ENCODE data around the gene SLC25A18.
"Not testable (repeated sequence)": the region's sequence is repeated elsewhere in the genome, so short reads cannot be mapped to it uniquely, and the experiment has no call there.

The SLC25A18 gene

GRCh38 chr22:17612057-17612456 is 48.8 kb downstream of the SLC25A18 start:
- no peak for DNase-seq

DNA sequence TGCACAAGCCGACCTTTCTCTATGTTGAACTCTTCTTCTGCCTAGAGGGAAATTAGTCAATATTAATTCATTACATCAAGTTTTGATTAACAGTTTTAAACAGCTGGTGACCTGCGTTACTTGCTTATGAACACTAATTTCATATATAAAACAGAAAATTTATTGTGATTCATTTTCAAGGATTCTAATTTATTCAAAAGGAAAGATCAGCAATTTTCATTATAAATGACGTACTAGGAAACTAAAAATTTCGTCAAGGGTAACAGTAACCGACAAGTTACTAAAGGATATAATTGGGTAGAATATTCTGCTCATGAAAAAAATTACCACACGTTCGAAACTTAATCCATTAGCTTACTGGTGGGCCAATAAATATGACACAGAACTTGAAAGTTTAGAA is 50.0 kb downstream of the SLC25A18 start:
- DNase-seq, result no peak

- DNase-seq, result no peak
Measured at GRCh38 chr22:17627961-17628405, 64.7 kb downstream of the SLC25A18 start.

GRCh38 chr22:17628406-17629172 is 65.3 kb downstream of the SLC25A18 start, which contains the start of gene ATP6V1E1:
Gene ATP6V1E1, minus strand, starts transcription at chr22:17628749. Its CDS starts 114 bp downstream, at chr22:17628635.
- DNase-seq, result peak; percentile 88 to 94 (median 91)

GRCh38 chr22:17629173-17629489 is 65.8 kb downstream of the SLC25A18 start:
- no peak for DNase-seq

- no peak for DNase-seq
Measured at GRCh38 chr22:17629641-17630040, 66.3 kb downstream of the SLC25A18 start.

GRCh38 chr22:17631076-17631565 is 67.8 kb downstream of the SLC25A18 start:
- no peak for DNase-seq

DNA sequence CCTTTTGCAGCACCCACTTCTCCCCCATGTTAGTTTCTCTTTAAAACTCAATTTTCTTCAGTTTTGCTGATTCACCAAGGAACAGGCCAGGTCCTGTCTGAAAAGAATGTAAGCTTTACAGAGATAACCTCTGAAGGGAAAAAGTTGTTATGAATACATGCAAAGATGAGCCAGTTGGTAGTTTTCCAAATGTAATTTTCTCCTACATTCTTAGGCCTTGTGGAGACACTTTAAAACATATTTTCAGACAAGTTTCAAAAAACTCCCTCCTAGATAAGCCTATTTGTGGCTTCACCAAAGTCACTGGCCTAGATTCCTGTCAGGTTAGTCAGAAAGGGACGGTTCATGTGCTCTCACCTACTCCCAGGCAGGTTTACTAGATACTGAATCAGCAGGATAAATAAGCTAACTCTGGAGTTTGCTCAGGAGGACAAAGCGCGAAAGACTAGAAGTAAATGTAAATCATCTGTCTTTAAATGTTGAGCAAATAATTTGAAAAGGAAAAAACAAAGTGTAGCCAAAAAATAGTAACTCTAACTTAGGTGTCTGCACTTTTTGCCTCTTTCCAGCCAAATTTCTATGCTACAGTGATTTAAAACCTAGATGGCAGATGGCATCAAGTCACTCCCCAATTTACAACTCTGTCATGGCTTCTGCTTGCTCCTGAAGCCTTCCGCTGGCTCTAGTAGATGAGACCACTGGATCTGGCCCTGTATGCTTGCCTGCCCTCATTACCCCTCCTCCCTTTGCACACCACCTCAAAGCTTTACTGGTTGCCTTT is 70.1 kb downstream of the SLC25A18 start:
- DNase-seq, result no peak

DNA sequence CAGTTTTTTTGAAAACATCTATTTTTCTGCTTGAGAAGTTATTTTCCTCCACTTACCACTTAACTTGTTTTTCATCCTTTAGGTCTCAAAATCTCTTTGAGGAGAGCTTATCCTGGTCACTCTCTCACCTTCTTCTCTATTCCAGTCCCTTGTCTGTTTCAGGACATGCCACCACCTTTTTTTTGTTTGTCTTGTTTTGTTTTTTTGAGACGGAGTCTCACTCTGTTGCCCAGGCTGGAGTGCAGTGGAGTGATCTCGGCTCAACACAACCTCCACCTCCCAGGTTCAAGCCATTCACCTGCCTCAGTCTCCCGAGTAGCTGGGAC is 70.7 kb downstream of the SLC25A18 start:
- no peak for DNase-seq

DNA sequence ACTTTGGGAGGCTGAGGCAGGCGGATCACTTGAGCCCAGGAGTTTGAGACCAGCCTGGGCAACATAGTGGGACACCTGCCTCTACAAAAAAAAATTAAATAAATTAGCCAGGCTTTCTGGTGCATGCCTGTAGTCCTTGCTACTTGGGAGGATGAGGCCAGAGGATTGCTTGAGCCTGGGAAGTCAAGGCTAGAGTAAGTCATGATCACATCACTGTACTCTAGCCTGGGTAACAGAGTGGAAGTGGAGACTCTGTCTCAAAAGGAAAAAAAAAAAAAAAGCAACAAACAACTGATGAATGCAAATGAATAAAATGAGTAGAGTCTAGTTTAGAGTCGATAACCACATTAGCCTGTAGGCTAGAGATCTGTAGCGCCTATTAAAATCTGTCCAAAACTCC is 71.4 kb downstream of the SLC25A18 start:
- no peak for DNase-seq

- not testable (repeated sequence) for DNase-seq
Measured at GRCh38 chr22:17636850-17637249, 73.6 kb downstream of the SLC25A18 start.

- DNase-seq, result no peak
Measured at GRCh38 chr22:17637490-17638181, 74.3 kb downstream of the SLC25A18 start.

DNA sequence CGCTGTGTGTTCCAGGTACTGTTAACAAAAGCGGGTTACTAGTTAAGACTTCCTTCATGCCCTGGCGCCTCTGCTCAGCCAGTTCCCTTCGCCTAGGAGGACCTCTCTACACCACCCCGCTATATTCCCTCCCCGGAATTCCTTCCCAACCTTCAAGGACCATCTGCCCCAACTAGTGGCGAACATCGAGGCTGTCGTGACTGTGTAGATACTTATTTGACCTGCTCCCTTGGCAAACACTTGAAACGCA is 74.8 kb downstream of the SLC25A18 start:
- DNase-seq, result peak in 2 of 3 experiments; percentile 52 to 69

GRCh38 chr22:17638432-17639246 is 75.3 kb downstream of the SLC25A18 start, which contains the start of gene BCL2L13:
Gene BCL2L13, plus strand, starts transcription at chr22:17638757. Its CDS starts 16,955 bp downstream, at chr22:17655712.
- peak; percentile 78 to 86 (median 82) for DNase-seq

GRCh38 chr22:17639247-17639741 is 76.0 kb downstream of the SLC25A18 start:
- DNase-seq, result peak in 2 of 3 experiments; percentile 29 to 49

All from NCI-H1417 (cell line).